ENCODE data around the gene CMTM8.

CMTM8 gene

GRCh38 chr3:32276279-32276841 is 37.9 kb downstream of the CMTM8 start:
- no peak overlapping the region for H3K4me3 ChIP-seq (ENCODE audit: low read length)
- DNase-seq (ENCODE audit: low read depth, low spot score) = no peak
- H3K27me3 ChIP-seq (ENCODE audit: control insufficient read depth, insufficient read depth, low read length) = no peaks in the 10 kb centered on the region
- H3K27ac ChIP-seq (ENCODE audit: low read length) = no peak overlapping the region
- no peaks in the 10 kb centered on the region for H3K4me1 ChIP-seq (ENCODE audit: control insufficient read depth, insufficient read depth, low read length)
- H3K9me3 ChIP-seq (ENCODE audit: control insufficient read depth, insufficient read depth, low read length) = no peaks in the 10 kb centered on the region
- H3K36me3 ChIP-seq (ENCODE audit: control insufficient read depth, insufficient read depth, low read length) = no peaks in the 10 kb centered on the region
- WGBS (ENCODE audit: insufficient coverage, insufficient read length) = no CpG with 5 or more reads among the region's 4 CpGs

- H3K36me3 ChIP-seq (ENCODE audit: control insufficient read depth, insufficient read depth, low read length) = no peaks in the 10 kb centered on the region
- no peaks in the 10 kb centered on the region for H3K4me1 ChIP-seq (ENCODE audit: control insufficient read depth, insufficient read depth, low read length)
- H3K27me3 ChIP-seq (ENCODE audit: control insufficient read depth, insufficient read depth, low read length) = no peaks in the 10 kb centered on the region
- no peaks in the 10 kb centered on the region for H3K9me3 ChIP-seq (ENCODE audit: control insufficient read depth, insufficient read depth, low read length)
- WGBS (ENCODE audit: insufficient coverage, insufficient read length) = no CpG with 5 or more reads among the region's 2 CpGs
- H3K27ac ChIP-seq (ENCODE audit: low read length) = no peak overlapping the region
- H3K4me3 ChIP-seq (ENCODE audit: low read length) = no peak overlapping the region
- no peak for DNase-seq (ENCODE audit: low read depth, low spot score)
Observed at GRCh38 chr3:32278714-32279113, 40.2 kb downstream of the CMTM8 start.

GRCh38 chr3:32280262-32280910 is 41.9 kb downstream of the CMTM8 start:
- Histone ChIP-seq H3K36me3 (ENCODE audit: control insufficient read depth, insufficient read depth, low read length) (no peaks in the 10 kb centered on the region), H3K9me3 (ENCODE audit: control insufficient read depth, insufficient read depth, low read length) (no peaks in the 10 kb centered on the region), H3K27me3 (ENCODE audit: control insufficient read depth, insufficient read depth, low read length) (no peaks in the 10 kb centered on the region), H3K27ac (ENCODE audit: low read length) (no peak overlapping the region), H3K4me1 (ENCODE audit: control insufficient read depth, insufficient read depth, low read length) (no peaks in the 10 kb centered on the region), H3K4me3 (ENCODE audit: low read length) (no peak overlapping the region)
- no CpG with 5 or more reads among the region's 6 CpGs for WGBS (ENCODE audit: insufficient coverage, insufficient read length)
- DNase-seq (ENCODE audit: low read depth, low spot score) = no peak

GRCh38 chr3:32281570-32282106 is 43.2 kb downstream of the CMTM8 start:
- no peak overlapping the region for H3K27ac ChIP-seq (ENCODE audit: low read length)
- DNase-seq (ENCODE audit: low read depth, low spot score) = no peak
- H3K27me3 ChIP-seq (ENCODE audit: control insufficient read depth, insufficient read depth, low read length) = no peaks in the 10 kb centered on the region
- H3K4me1 ChIP-seq (ENCODE audit: control insufficient read depth, insufficient read depth, low read length) = no peaks in the 10 kb centered on the region
- no peaks in the 10 kb centered on the region for H3K9me3 ChIP-seq (ENCODE audit: control insufficient read depth, insufficient read depth, low read length)
- WGBS (ENCODE audit: insufficient coverage, insufficient read length) = no CpG with 5 or more reads among the region's 2 CpGs
- H3K36me3 ChIP-seq (ENCODE audit: control insufficient read depth, insufficient read depth, low read length) = no peaks in the 10 kb centered on the region
- H3K4me3 ChIP-seq (ENCODE audit: low read length) = no peak overlapping the region

- Histone ChIP-seq H3K4me3 (ENCODE audit: low read length) (no peak overlapping the region), H3K27me3 (ENCODE audit: control insufficient read depth, insufficient read depth, low read length) (no peaks in the 10 kb centered on the region), H3K27ac (ENCODE audit: low read length) (no peak overlapping the region), H3K36me3 (ENCODE audit: control insufficient read depth, insufficient read depth, low read length) (no peaks in the 10 kb centered on the region), H3K4me1 (ENCODE audit: control insufficient read depth, insufficient read depth, low read length) (no peaks in the 10 kb centered on the region), H3K9me3 (ENCODE audit: control insufficient read depth, insufficient read depth, low read length) (no peaks in the 10 kb centered on the region)
- WGBS (ENCODE audit: insufficient coverage, insufficient read length) = no CpG with 5 or more reads among the region's 4 CpGs
- no peak for DNase-seq (ENCODE audit: low read depth, low spot score)
Observed at GRCh38 chr3:32282578-32283154, 44.2 kb downstream of the CMTM8 start.

- Histone ChIP-seq H3K27me3 (ENCODE audit: control insufficient read depth, insufficient read depth, low read length) (no peaks in the 10 kb centered on the region), H3K4me3 (ENCODE audit: low read length) (no peak overlapping the region), H3K36me3 (ENCODE audit: control insufficient read depth, insufficient read depth, low read length) (no peaks in the 10 kb centered on the region), H3K9me3 (ENCODE audit: control insufficient read depth, insufficient read depth, low read length) (no peaks in the 10 kb centered on the region), H3K4me1 (ENCODE audit: control insufficient read depth, insufficient read depth, low read length) (no peaks in the 10 kb centered on the region), H3K27ac (ENCODE audit: low read length) (no peak overlapping the region)
- no CpG with 5 or more reads among the region's 14 CpGs for WGBS (ENCODE audit: insufficient coverage, insufficient read length)
- DNase-seq (ENCODE audit: low read depth, low spot score) = no peak
Observed at GRCh38 chr3:32283304-32283703, 44.8 kb downstream of the CMTM8 start.

GRCh38 chr3:32284443-32285212 is 46.1 kb downstream of the CMTM8 start:
- no peaks in the 10 kb centered on the region for H3K4me1 ChIP-seq (ENCODE audit: control insufficient read depth, insufficient read depth, low read length)
- H3K4me3 ChIP-seq (ENCODE audit: low read length) = no peak overlapping the region
- H3K9me3 ChIP-seq (ENCODE audit: control insufficient read depth, insufficient read depth, low read length) = no peaks in the 10 kb centered on the region
- H3K36me3 ChIP-seq (ENCODE audit: control insufficient read depth, insufficient read depth, low read length) = no peaks in the 10 kb centered on the region
- H3K27ac ChIP-seq (ENCODE audit: low read length) = no peak overlapping the region
- WGBS (ENCODE audit: insufficient coverage, insufficient read length) = no CpG with 5 or more reads among the region's 6 CpGs
- DNase-seq (ENCODE audit: low read depth, low spot score) = no peak
- no peaks in the 10 kb centered on the region for H3K27me3 ChIP-seq (ENCODE audit: control insufficient read depth, insufficient read depth, low read length)

GRCh38 chr3:32285891-32286290 is 47.4 kb downstream of the CMTM8 start:
- no CpG with 5 or more reads among the region's 8 CpGs for WGBS (ENCODE audit: insufficient coverage, insufficient read length)
- Histone ChIP-seq H3K36me3 (ENCODE audit: control insufficient read depth, insufficient read depth, low read length) (no peaks in the 10 kb centered on the region), H3K27ac (ENCODE audit: low read length) (no peak overlapping the region), H3K4me1 (ENCODE audit: control insufficient read depth, insufficient read depth, low read length) (no peaks in the 10 kb centered on the region), H3K27me3 (ENCODE audit: control insufficient read depth, insufficient read depth, low read length) (no peaks in the 10 kb centered on the region), H3K4me3 (ENCODE audit: low read length) (no peak overlapping the region), H3K9me3 (ENCODE audit: control insufficient read depth, insufficient read depth, low read length) (no peaks in the 10 kb centered on the region)
- DNase-seq (ENCODE audit: low read depth, low spot score) = no peak

- no CpG with 5 or more reads among the region's 5 CpGs for WGBS (ENCODE audit: insufficient coverage, insufficient read length)
- no peak for DNase-seq (ENCODE audit: low read depth, low spot score)
- Histone ChIP-seq H3K27ac (ENCODE audit: low read length) (no peak overlapping the region), H3K9me3 (ENCODE audit: control insufficient read depth, insufficient read depth, low read length) (no peaks in the 10 kb centered on the region), H3K27me3 (ENCODE audit: control insufficient read depth, insufficient read depth, low read length) (no peaks in the 10 kb centered on the region), H3K36me3 (ENCODE audit: control insufficient read depth, insufficient read depth, low read length) (no peaks in the 10 kb centered on the region), H3K4me3 (ENCODE audit: low read length) (no peak overlapping the region), H3K4me1 (ENCODE audit: control insufficient read depth, insufficient read depth, low read length) (no peaks in the 10 kb centered on the region)
Observed at GRCh38 chr3:32288819-32289218, 50.3 kb downstream of the CMTM8 start.

GRCh38 chr3:32290619-32291018 is 52.1 kb downstream of the CMTM8 start:
- Histone ChIP-seq H3K4me1 (ENCODE audit: control insufficient read depth, insufficient read depth, low read length) (no peaks in the 10 kb centered on the region), H3K27ac (ENCODE audit: low read length) (no peak overlapping the region), H3K9me3 (ENCODE audit: control insufficient read depth, insufficient read depth, low read length) (no peaks in the 10 kb centered on the region), H3K27me3 (ENCODE audit: control insufficient read depth, insufficient read depth, low read length) (no peaks in the 10 kb centered on the region), H3K4me3 (ENCODE audit: low read length) (no peak overlapping the region), H3K36me3 (ENCODE audit: control insufficient read depth, insufficient read depth, low read length) (no peaks in the 10 kb centered on the region)
- no peak for DNase-seq (ENCODE audit: low read depth, low spot score)
- no CpG with 5 or more reads among the region's 3 CpGs for WGBS (ENCODE audit: insufficient coverage, insufficient read length)

All from iPS DF 6.9 (cell line).